GM12878 (cell line): ENCODE results near the gene DRAXIN. TPM values are rescaled to one million over a fixed set of nuclear protein-coding genes. Genes with fewer than 3 reads are reported as not detected.

Source experiments
- ATAC-seq: fragments of 200-7000 bp; cut with Tn5 transposase; 3 replicates; pipeline ENCODE4 v1.9.1; 2020; ENCODE audit warnings: mild to moderate bottlenecking, moderate library complexity
- BruUV-seq: library from RNA; stranded (reverse); fragments of 400-500 nt; replicated peaks from 2 replicates; lab custom pipeline; 2021; lab: Mats Ljungman, UMichigan
- CTCF ChIA-PET: fragments of 300-600 bp; sonication (Branson Sonifier 250); formaldehyde crosslinking; extraction: SDS; loops from one replicate; lab custom pipeline; 2021; ENCODE audit warnings: inconsistent platforms; lab: Yijun Ruan, JAX
- POLR2A ChIA-PET: fragments of 350-600 bp; formaldehyde crosslinking; extraction: SDS; loops from one replicate; lab custom pipeline; 2021; ENCODE audit warnings: inconsistent platforms; lab: Charles Lee
- RAD21 ChIA-PET: fragments of 300-600 bp; sonication (Branson Sonifier 250); formaldehyde crosslinking; loops from one replicate; lab custom pipeline; 2023; ENCODE audit warnings: antibody characterized with exemption; ENCODE audit not compliant: unreplicated experiment; lab: Charles Lee
- SMC1A ChIA-PET: fragments of 300-600 bp; sonication (Branson Sonifier 250); formaldehyde crosslinking; loops from one replicate; lab custom pipeline; 2023; ENCODE audit not compliant: unreplicated experiment, uncharacterized antibody; lab: Charles Lee
- DNase-seq: peaks from one replicate; pipeline ENCODE4 v3.0.0-alpha.2; 2011; ENCODE audit warnings: low read depth, low spot score
- FAIRE-seq: peaks from 3 replicates; lab custom pipeline; 2011; peaks lifted over from hg19 to GRCh38; lab: Jason Lieb, UNC
- H2AFZ ChIP-seq: 2 replicates; pipeline ENCODE4 v1.6.0; 2011; ENCODE audit warnings: low read depth, low read length, control low read depth; ENCODE audit not compliant: control insufficient read depth
- H3K27ac ChIP-seq: 2 replicates; pipeline ENCODE4 v1.5.1; 2011; ENCODE audit warnings: control low read depth; ENCODE audit not compliant: control insufficient read depth, insufficient read depth
- H3K27me3 ChIP-seq, 2 experiments: replicated peaks in 1 of 2; 2 replicates each; pipeline versions ENCODE4 v1.6.0 to v1.6.1; 2011; ENCODE audit warnings: low read length in 1 of 2; ENCODE audit not compliant: control insufficient read depth in 2 of 2, insufficient read depth in 2 of 2
- H3K36me3 ChIP-seq, 2 experiments: 2 replicates each; pipeline ENCODE4 v1.5.1; 2011; ENCODE audit warnings: low read length in 1 of 2; ENCODE audit not compliant: control insufficient read depth in 2 of 2, insufficient read depth in 2 of 2
- H3K4me1 ChIP-seq: 2 replicates; pipeline ENCODE4 v1.6.1; 2011; ENCODE audit warnings: mild to moderate bottlenecking, low read length, moderate library complexity, mixed read lengths; ENCODE audit not compliant: control insufficient read depth, insufficient read depth
- H3K4me2 ChIP-seq: 2 replicates; pipeline ENCODE4 v1.6.0; 2011; ENCODE audit warnings: control low read depth; ENCODE audit not compliant: control insufficient read depth, insufficient read depth
- H3K4me3 ChIP-seq: fragments of 200-600 bp; sonication (generic); 2 replicates; pipeline ENCODE4 v1.5.1; 2016
- H3K79me2 ChIP-seq: 2 replicates; pipeline ENCODE4 v1.6.0; 2011; ENCODE audit warnings: low read length; ENCODE audit not compliant: control insufficient read depth, insufficient read depth
- H3K9ac ChIP-seq: 2 replicates; pipeline ENCODE4 v1.8.0; 2011; ENCODE audit warnings: low read length, control low read depth, mixed read lengths; ENCODE audit not compliant: control insufficient read depth, insufficient read depth
- H3K9me3 ChIP-seq: replicated peaks from 3 replicates; pipeline ENCODE4 v1.5.1; 2011; ENCODE audit warnings: mild to moderate bottlenecking, low read length; ENCODE audit not compliant: control insufficient read depth, insufficient read depth
- H4K20me1 ChIP-seq: 2 replicates; pipeline ENCODE4 v1.6.0; 2011; ENCODE audit not compliant: control insufficient read depth, insufficient read depth
- IKZF1 ChIP-seq: fragments of 450-650 bp; conservative IDR thresholded peaks from 2 replicates; pipeline ENCODE4 v1.6.1; 2017; ENCODE audit warnings: antibody characterized with exemption, mild to moderate bottlenecking
- KAT2A ChIP-seq: conservative IDR thresholded peaks from 2 replicates; pipeline ENCODE4 v1.6.1; 2011; ENCODE audit warnings: low read depth, low read length; ENCODE audit not compliant: control insufficient read depth
- MEF2A ChIP-seq: IDR thresholded peaks from 2 replicates; pipeline ENCODE4 v1.6.1; 2011; ENCODE audit warnings: low read depth, mild to moderate bottlenecking, low read length, moderate library complexity; ENCODE audit not compliant: insufficient read depth
- NFIC ChIP-seq: IDR thresholded peaks from 2 replicates; pipeline ENCODE4 v1.6.1; 2012; ENCODE audit warnings: low read depth, mild to moderate bottlenecking, inconsistent platforms, low read length, moderate library complexity
- PAX5 ChIP-seq: IDR thresholded peaks from 2 replicates; pipeline ENCODE4 v1.6.1; 2011; ENCODE audit warnings: low read depth, low read length, borderline replicate concordance
- SREBF1 ChIP-seq: IDR thresholded peaks from 2 replicates; pipeline ENCODE4 v1.6.1; 2012; ENCODE audit warnings: mild to moderate bottlenecking, low read length
- SRF ChIP-seq, 2 experiments: IDR thresholded peaks; 2 replicates each; pipeline ENCODE4 v1.6.1; 2011; ENCODE audit warnings: low read depth in 2 of 2, low read length in 2 of 2, mild to moderate bottlenecking in 1 of 2, moderate library complexity in 1 of 2
- WGBS: methylation state at CpG from one replicate; pipeline ENCODE4 v1.1.6; 2016; ENCODE audit warnings: low lambda C conversion rate; ENCODE audit not compliant: insufficient replicate concordance, insufficient coverage; ENCODE audit errors: missing lambda C conversion rate; 5-methylcytosine and 5-hydroxymethylcytosine counted together
- in situ Hi-C: fragments of 300-500 bp; cut with MboI; formaldehyde crosslinking; loops from 9 replicates; pipeline ENCODE4 v1.14.3; 2018; ENCODE audit warnings: mixed read lengths
- intact Hi-C: fragments of 100-400 bp; cut with micrococcal nuclease; formaldehyde crosslinking; loops from one replicate; pipeline ENCODE4 v1.14.2; 2022; ENCODE audit not compliant: unreplicated experiment
- polyA plus RNA-seq, 11 experiments: library from polyadenylated mRNA; depleted of rRNA in 4 of 11; unstranded in 6 of 11; stranded (reverse) in 5 of 11; fragments of >200 nt; fragmentation: Nextera tagmentation in 4 of 11; fragmentation: Illumina TruSeq in 1 of 11; extraction: Ambion mirVana in 4 of 11; extraction: Trizol in 1 of 11; gene quantifications; 1 replicate in 1 of 11; 2 replicates in 10 of 11; pipeline versions ENCODE4 v1.2.1 to v1.2.3, GENCODE V29; 2011 to 2016; ENCODE audit warnings: inconsistent platforms in 2 of 11, missing spikeins in 2 of 11, low read depth in 1 of 11
- total RNA-seq, 4 experiments: library from RNA; depleted of rRNA in 3 of 4; stranded (reverse); fragments of >200 nt in 3 of 4; fragmentation: Illumina TruSeq in 1 of 4; extraction: Trizol in 1 of 4; gene quantifications; 2 replicates each; pipeline versions ENCODE4 v1.2.1 to v1.2.3, GENCODE V29; 2013 to 2021

DRAXIN gene
- total and polyA plus RNA-seq, 10 of the 15 experiments (the other 5 are each of a cell fraction or from before 2014, with no cell fraction given): 0.01 to 0.05 (median 0.03) TPM; not detected in 3

DNA sequence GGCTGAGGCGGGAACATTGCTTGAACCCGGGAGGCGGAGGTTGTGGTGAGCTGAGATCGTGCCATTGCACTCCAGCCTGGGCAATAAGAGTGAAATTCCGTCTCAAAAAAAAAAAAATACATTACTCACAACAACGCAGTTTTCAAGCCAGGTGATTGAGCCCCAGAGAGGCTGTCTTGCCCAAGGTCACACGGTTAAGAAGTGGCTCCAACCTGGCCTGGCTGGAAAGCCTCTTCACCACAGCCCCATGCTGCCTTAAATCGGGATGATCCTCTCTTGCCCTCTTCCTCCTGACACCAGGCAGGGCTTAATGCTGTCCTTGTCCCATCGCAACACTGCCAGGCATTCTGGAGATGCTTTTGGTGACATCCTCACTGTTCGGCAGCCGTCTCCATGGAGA, 21.6 kb downstream of the DRAXIN start:
- Histone ChIP-seq H2AFZ (no peak overlapping the region), H3K27me3 (no peaks in the 10 kb centered on the region), H3K79me2 (no peaks in the 10 kb centered on the region), H3K4me3 (no peak overlapping the region), H3K27ac (no peak overlapping the region), H3K9me3 (no peaks in the 10 kb centered on the region), H3K9ac (no peak overlapping the region), H4K20me1 (no peaks in the 10 kb centered on the region), H3K36me3 (no peaks in the 10 kb centered on the region), H3K4me1 (no peaks in the 10 kb centered on the region), H3K4me2 (no peak overlapping the region)
- DNase-seq: no peak
- ChIA-PET CTCF (interaction anchor here (1.1 kb wide), 1 partner anchor 69 kb away, joined by 6 read pairs; no protein-coding TSS in a partner anchor), SMC1A (no interaction called here), POLR2A (interaction anchor here (0.7 kb wide), 1 partner anchor 1608 kb away, joined by 3 read pairs; no protein-coding TSS in a partner anchor), RAD21 (interaction anchor here (0.7 kb wide), 1 partner anchor 63 kb away, joined by 3 read pairs; no protein-coding TSS in a partner anchor)
- no peak for FAIRE-seq
- no peak for ATAC-seq
- no TSS peak for BruUV-seq
- intact Hi-C loops (no loop called here), in situ Hi-C loops (no loop called here)
- WGBS: 58% methylated on average over 11 of the region's 11 CpGs
- TF ChIP-seq PAX5 (no peak), IKZF1 (no peak), KAT2A (no peak), MEF2A (no peak), NFIC (no peak), SREBF1 (no peak), SRF (IDR thresholded peaks at IDR 0.05; ENCODE audit: low read depth in 2 of 2, low read length in 2 of 2) (no peak)
